Measurements from ENCODE around the gene HEXIM2. TPM values are rescaled to one million over a fixed set of nuclear protein-coding genes. Genes with fewer than 3 reads are reported as not detected.

HEXIM2 gene
- total and polyA plus RNA-seq, 12 donors: 3.0 to 10.3 (median 6.3) TPM

GRCh38 chr17:45195424-45195823 lies 33.7 kb downstream of the HEXIM2 start:
- Histone ChIP-seq H3K9me3 (no peaks in the 10 kb centered on the region), H3K27me3 (no peaks in the 10 kb centered on the region), H3K4me3 (no peak overlapping the region), H3K36me3 (no peaks in the 10 kb centered on the region), H3K4me1 (peaks cover 0 to 11% (median 10%) of the 10 kb centered on the region in 9 donors), H3K27ac (no peak overlapping the region)
- ATAC-seq (no peak), DNase-seq (no peak)
- TF ChIP-seq CTCF (IDR thresholded peaks at IDR 0.05): no peak
- intact Hi-C loops (cut with DNase I): loop anchor here in 6 of 10 donors (2.0 to 10.0 kb wide), 5 partner anchors 33 to 271 kb away; partner anchors contain the start of genes ACBD4 (in 2 of the 6) and HEXIM2 (in 2 of the 6)

GRCh38 chr17:45197108-45197507 lies 35.4 kb downstream of the HEXIM2 start:
- no peak for TF ChIP-seq CTCF (IDR thresholded peaks at IDR 0.05)
- DNase-seq (no peak), ATAC-seq (peak in 1 of 8 donors; percentile 2)
- Histone ChIP-seq H3K27me3 (no peaks in the 10 kb centered on the region), H3K27ac (no peak overlapping the region), H3K36me3 (no peaks in the 10 kb centered on the region), H3K9me3 (no peaks in the 10 kb centered on the region), H3K4me1 (peaks cover 0 to 23% (median 10%) of the 10 kb centered on the region in 9 donors), H3K4me3 (no peak overlapping the region)
- intact Hi-C loops (cut with DNase I): loop anchor here in 8 of 10 donors (1.0 to 10.0 kb wide), 6 partner anchors 35 to 272 kb away; partner anchors contain the start of genes ACBD4 (in 7 of the 8) and HEXIM2 (in 2 of the 8)
- 77 to 78% methylated on average over 6 of the region's 6 CpGs for WGBS, 2 donors

GRCh38 chr17:45197555-45198334 lies 36.1 kb downstream of the HEXIM2 start:
- peak overlapping the region in 1 of 10 donors; percentile 1 for H3K4me3 ChIP-seq

More at GRCh38 chr17:45197555-45198334, 36.1 kb downstream of the HEXIM2 start:
- peak; percentile 98 to 100 (median 99) for TF ChIP-seq CTCF (IDR thresholded peaks at IDR 0.05)
- Histone ChIP-seq H3K36me3 (no peaks in the 10 kb centered on the region), H3K27ac (peak overlapping the region in 7 of 10 donors; percentile 36 to 65 (median 48)), H3K4me1 (peaks cover 0 to 23% (median 10%) of the 10 kb centered on the region in 9 donors), H3K9me3 (no peaks in the 10 kb centered on the region), H3K27me3 (no peaks in the 10 kb centered on the region)
- WGBS, 2 donors: 1 to 2% methylated on average over 16 of the region's 16 CpGs
- DNase-seq (peak; percentile 91 to 96), ATAC-seq (peak; percentile 95 to 100 (median 98))
- intact Hi-C loops (cut with DNase I): loop anchor here in 9 of 10 donors (1.0 to 10.0 kb wide), 6 partner anchors 35 to 273 kb away; partner anchors contain the start of genes ACBD4 (in 9 of the 9) and HEXIM2 (in 2 of the 9)
